HTERT RPE-1 (cell line): ENCODE measurements around the gene TBC1D3I.
"Not testable (repeated sequence)": the region's sequence is repeated elsewhere in the genome, so short reads cannot be mapped to it uniquely, and the experiment has no call there.

Source experiments
- in situ Hi-C: fragments of 300-500 bp; cut with MboI; formaldehyde crosslinking; loops from 4 replicates; pipeline ENCODE4 v1.14.3; 2020; ENCODE audit warnings: low sequenced_read_pairs

TBC1D3I gene

GRCh38 chr17:36207383-36207782 is 57.0 kb downstream of the TBC1D3I start:
- in situ Hi-C loops, result not testable (repeated sequence)

- in situ Hi-C loops, result not testable (repeated sequence)
Observed at GRCh38 chr17:36206486-36206821, 57.9 kb downstream of the TBC1D3I start.

- in situ Hi-C loops, result no loop called here
Observed at GRCh38 chr17:36205637-36206485, 58.5 kb downstream of the TBC1D3I start.

- in situ Hi-C loops, result no loop called here
Observed at GRCh38 chr17:36204724-36205500, 59.5 kb downstream of the TBC1D3I start.
